Measurements from ENCODE around the gene MDP1.
"Not testable (repeated sequence)": the region's sequence is repeated elsewhere in the genome, so short reads cannot be mapped to it uniquely, and the experiment has no call there.

The MDP1 gene

GRCh38 chr14:24231263-24232120, 15.6 kb upstream of the MDP1 start:
- DNase-seq (ENCODE audit: low read depth), result no peak

DNA sequence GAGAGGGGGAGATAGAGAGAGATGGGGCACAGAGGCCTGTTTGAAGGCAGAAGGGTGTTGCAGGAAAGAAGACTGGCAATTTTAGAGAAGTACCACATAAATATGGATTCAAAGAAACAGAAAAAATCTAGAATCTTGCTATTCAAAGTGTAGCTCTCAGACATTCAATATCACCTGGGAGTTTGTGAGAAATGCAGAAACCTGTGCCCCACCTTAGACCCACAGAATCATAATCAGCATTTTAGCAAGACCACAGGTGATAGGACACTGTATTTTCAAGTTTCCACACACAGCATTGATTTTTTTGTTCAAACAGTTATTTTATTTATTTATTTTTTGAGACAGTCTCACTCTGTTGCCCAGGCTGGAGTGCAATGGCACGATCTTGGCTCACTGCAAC, 13.0 kb upstream of the MDP1 start:
- no peak for DNase-seq (ENCODE audit: low read depth)

DNA sequence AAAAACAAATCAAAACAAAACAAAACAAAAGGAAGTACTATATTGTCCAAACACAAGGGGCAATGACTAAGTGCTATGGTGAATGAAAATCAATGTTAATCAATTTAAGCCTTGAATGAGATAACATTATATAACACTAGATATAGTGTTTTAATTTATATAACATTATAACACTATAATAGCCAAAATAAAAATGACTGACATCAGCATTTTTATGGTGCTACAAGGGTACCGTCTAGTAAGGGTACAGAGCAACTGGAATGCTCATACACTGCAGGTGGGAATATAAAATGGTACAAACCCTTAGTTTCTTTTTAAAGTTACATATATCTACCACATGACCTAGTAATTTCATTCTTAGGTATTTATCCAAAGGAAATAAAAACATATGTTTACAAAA, 10.6 kb upstream of the MDP1 start:
- DNase-seq (ENCODE audit: low read depth), result no peak

DNA sequence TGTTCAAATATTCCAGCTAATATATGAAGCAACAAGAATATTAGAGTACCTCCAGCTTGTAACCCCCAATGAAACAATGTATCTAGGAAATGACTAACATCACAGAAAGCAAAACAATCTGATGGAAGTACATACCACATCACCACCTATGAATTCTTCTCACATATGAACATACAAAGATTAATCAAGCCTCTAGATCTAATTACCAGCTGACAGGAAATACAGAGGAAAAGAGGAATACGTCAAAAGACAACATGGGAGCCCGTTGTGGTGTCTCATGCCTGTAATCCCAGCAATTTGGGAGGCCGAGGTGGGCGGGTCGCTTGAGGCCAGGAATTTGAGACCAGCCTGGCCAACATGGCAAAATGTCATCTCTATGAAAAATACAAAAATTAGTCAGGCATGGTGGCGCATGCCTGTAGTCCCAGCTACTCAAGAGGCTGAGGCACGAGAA, 8.8 kb upstream of the MDP1 start:
- DNase-seq (ENCODE audit: low read depth), result no peak

- DNase-seq (ENCODE audit: low read depth), result not testable (repeated sequence)
These were observed 7.1 kb upstream of the MDP1 start for GRCh38 chr14:24222987-24223386.

- no peak for DNase-seq (ENCODE audit: low read depth)
These were observed 3.7 kb upstream of the MDP1 start for GRCh38 chr14:24219521-24219920.

GRCh38 chr14:24219080-24219479, 3.2 kb upstream of the MDP1 start:
- no peak for DNase-seq (ENCODE audit: low read depth)

GRCh38 chr14:24216876-24217275, 1.0 kb upstream of the MDP1 start:
- DNase-seq (ENCODE audit: low read depth), result not testable (repeated sequence)

GRCh38 chr14:24216345-24216699, 456 bp upstream of the MDP1 start:
- DNase-seq (ENCODE audit: low read depth), result no peak

- no peak for DNase-seq (ENCODE audit: low read depth)
These were observed 1.8 kb downstream of the MDP1 start for GRCh38 chr14:24213866-24214662.

DNA sequence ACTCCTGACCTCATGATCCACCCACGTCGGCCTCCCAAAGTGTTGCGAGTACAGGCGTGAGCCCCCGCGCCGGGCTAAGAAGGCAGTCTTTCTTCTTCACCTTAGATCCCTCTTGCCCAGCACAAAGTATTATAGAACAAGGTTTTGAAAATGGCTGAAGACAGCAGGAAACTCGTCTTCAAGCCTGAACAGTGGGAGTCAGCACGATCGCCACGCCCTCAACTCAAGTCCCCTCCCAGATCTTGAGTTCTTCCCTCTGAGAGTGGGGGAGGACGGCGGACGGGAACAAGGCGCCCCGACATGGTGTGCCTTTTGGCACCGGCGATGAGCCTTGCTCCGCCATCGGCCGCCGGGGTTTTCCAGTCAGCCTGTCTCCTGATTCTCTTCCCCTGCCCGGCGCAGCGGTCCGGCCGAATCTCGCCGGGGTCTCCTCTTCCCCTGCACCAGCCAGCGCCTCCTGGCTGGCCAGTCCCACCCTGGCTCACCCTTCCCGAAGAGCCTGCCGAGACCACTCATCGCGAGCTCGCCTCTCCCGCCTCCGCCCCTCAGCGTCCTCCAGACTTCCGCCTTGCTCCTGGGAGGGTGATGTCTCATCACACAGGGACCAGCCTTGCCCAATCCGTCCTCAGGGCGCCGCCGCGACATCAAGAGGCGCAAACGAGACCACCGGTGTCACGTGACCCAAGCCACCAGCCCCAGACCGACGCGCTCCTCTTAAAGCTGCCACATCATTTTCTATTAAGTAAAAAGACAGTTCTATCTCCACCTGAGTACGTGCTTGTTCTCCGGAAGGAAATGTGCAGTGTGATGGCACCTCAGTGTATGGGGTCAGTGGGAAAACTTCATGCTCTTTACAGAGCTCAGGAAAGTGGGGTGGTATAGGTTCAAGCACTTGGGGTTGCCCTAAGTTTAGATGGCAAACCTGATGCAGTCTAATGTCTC, 2.7 kb downstream of the MDP1 start, which contains the start of gene CHMP4A:
Gene CHMP4A, minus strand, starts transcription at position 565 of the 942 bp plus-strand sequence. Its CDS starts 49 bp downstream, at position 516.
- DNase-seq (ENCODE audit: low read depth), result peak; percentile 97

DNA sequence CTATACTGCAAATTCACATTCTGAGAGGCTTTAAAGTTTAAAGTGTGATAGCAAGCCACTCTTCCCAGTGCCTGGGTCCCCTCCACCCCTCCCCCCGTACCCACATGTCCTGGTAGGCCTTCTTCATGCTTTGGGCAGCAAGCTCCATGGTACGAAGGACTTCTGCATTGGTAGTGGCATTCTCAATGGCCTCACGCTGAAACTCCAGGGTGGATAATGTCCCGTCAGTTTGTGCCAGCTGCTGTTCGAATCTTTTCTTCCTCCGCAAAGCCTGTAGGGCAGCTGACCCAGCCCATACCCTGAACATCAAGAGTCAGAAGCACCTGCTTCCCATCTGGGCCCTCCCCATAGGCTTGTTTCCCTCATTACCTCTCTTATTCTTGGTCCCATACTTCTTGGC, 4.6 kb downstream of the MDP1 start:
- no peak for DNase-seq (ENCODE audit: low read depth)

GRCh38 chr14:24207625-24208024, 8.2 kb downstream of the MDP1 start:
- no peak for DNase-seq (ENCODE audit: low read depth)

- no peak for DNase-seq (ENCODE audit: low read depth)
These were observed 8.7 kb downstream of the MDP1 start for GRCh38 chr14:24207104-24207551.

- DNase-seq (ENCODE audit: low read depth), result no peak
These were observed 9.4 kb downstream of the MDP1 start for GRCh38 chr14:24206260-24207103.

GRCh38 chr14:24204163-24205146, 11.4 kb downstream of the MDP1 start:
- DNase-seq (ENCODE audit: low read depth), result no peak

DNA sequence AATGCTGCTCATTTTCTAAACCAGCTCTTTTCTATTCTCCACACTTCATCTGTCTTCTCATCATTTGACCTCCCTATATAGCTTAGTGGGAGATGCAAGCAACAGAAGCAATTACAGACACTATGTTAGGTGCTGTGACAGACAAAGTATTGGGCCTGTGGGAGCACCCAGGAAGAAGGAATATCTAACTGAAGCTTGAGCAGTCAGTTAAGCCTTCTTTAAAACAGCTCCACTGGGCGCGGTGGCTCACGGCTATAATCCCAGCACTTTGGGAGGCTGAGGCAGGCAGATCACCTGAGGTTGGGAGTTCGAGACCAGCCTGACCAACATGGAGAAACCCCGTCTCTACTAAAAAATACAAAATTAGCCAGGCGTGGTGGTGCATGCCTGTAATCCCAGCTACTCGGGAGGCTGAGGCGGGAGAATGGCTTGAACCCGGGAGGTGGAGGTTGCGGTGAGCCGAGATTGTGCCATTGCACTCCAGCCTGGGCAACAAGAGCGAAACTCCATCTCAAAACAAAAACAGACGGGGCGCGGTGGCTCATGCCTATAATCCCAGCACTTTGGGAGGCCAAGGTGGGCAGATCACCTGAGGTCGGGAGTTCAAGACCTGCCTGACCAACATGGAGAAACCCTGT, 12.5 kb downstream of the MDP1 start:
- DNase-seq (ENCODE audit: low read depth), result not testable (repeated sequence)

- DNase-seq (ENCODE audit: low read depth), result not testable (repeated sequence)
These were observed 13.3 kb downstream of the MDP1 start for GRCh38 chr14:24202538-24202937.
